Activated CD8-positive, alpha-beta T cell treated with anti-CD3 and anti-CD28 coated beads for 36 hours (primary cell): Measurements from ENCODE around the gene CLIC5. TPM values are rescaled to one million over a fixed set of nuclear protein-coding genes. Genes with fewer than 3 reads are reported as not detected.

Experiments
- ATAC-seq: fragments of 200-7000 bp; cut with Tn5 transposase; one replicate; pipeline ENCODE4 v1.10.0; 2021; ENCODE audit warnings: mild to moderate bottlenecking, moderate library complexity
- CTCF ChIA-PET: fragments of 350-600 bp; sonication (Branson Sonifier 250); formaldehyde crosslinking; loops from one replicate; lab custom pipeline; 2021; ENCODE audit warnings: antibody characterized with exemption; lab: Charles Lee
- POLR2A ChIA-PET: fragments of 350-600 bp; sonication (Branson Sonifier 250); formaldehyde crosslinking; loops from one replicate; lab custom pipeline; 2021; ENCODE audit warnings: antibody characterized with exemption; lab: Charles Lee
- DNase-seq: peaks from one replicate; pipeline ENCODE4 v3.0.0-alpha.2; 2020
- H3K27ac Mint-ChIP-seq: one replicate; pipeline ENCODE4 v1.8.0; 2021; ENCODE audit warnings: mild to moderate bottlenecking, mixed read lengths
- H3K27me3 Mint-ChIP-seq: one replicate; pipeline ENCODE4 v1.8.0; 2021; ENCODE audit warnings: mixed read lengths
- H3K36me3 Mint-ChIP-seq: one replicate; pipeline ENCODE4 v1.8.0; 2021; ENCODE audit warnings: low read depth, mixed read lengths
- H3K4me1 Mint-ChIP-seq: one replicate; pipeline ENCODE4 v1.8.0; 2021; ENCODE audit warnings: low read depth, mixed read lengths
- H3K4me3 Mint-ChIP-seq: one replicate; pipeline ENCODE4 v1.8.0; 2021; ENCODE audit warnings: mild to moderate bottlenecking, moderate library complexity, mixed read lengths
- H3K9me3 Mint-ChIP-seq: one replicate; pipeline ENCODE4 v1.8.0; 2021; ENCODE audit warnings: mixed read lengths
- intact Hi-C: fragments of 100-400 bp; cut with micrococcal nuclease; formaldehyde crosslinking; loops from one replicate; pipeline ENCODE4 v1.10.0; 2022
- total RNA-seq, 2 experiments: library from RNA; stranded (reverse); gene quantifications; one replicate each; pipeline ENCODE4 v1.2.3, GENCODE V29; 2021
- TF ChIP-seq, protein P1 (sequence below): fragments of 200-600 bp; IDR thresholded peaks from one replicate; pipeline ENCODE4 v1.8.0; 2022; ENCODE audit warnings: antibody characterized with exemption, mild to moderate bottlenecking

Gene CLIC5
- total RNA-seq, 2 experiments from 2014 or later, result 1.1 TPM

GRCh38 chr6:45838451-45838850, 177.2 kb downstream of the CLIC5 start:
- no peaks in the 10 kb centered on the region for H3K9me3 Mint-ChIP-seq
- DNase-seq (no peak), ATAC-seq (no peak)
- H3K4me1 Mint-ChIP-seq, result peaks cover 28% of the 10 kb centered on the region
- CTCF ChIA-PET, result interaction anchor here (1.6 kb wide), 1 partner anchor 92 kb away, joined by 4 read pairs; no protein-coding TSS in a partner anchor
- no peaks in the 10 kb centered on the region for H3K36me3 Mint-ChIP-seq
- TF ChIP-seq, protein P1, sequence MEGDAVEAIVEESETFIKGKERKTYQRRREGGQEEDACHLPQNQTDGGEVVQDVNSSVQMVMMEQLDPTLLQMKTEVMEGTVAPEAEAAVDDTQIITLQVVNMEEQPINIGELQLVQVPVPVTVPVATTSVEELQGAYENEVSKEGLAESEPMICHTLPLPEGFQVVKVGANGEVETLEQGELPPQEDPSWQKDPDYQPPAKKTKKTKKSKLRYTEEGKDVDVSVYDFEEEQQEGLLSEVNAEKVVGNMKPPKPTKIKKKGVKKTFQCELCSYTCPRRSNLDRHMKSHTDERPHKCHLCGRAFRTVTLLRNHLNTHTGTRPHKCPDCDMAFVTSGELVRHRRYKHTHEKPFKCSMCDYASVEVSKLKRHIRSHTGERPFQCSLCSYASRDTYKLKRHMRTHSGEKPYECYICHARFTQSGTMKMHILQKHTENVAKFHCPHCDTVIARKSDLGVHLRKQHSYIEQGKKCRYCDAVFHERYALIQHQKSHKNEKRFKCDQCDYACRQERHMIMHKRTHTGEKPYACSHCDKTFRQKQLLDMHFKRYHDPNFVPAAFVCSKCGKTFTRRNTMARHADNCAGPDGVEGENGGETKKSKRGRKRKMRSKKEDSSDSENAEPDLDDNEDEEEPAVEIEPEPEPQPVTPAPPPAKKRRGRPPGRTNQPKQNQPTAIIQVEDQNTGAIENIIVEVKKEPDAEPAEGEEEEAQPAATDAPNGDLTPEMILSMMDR, result no peak
- H3K27me3 Mint-ChIP-seq, result no peaks in the 10 kb centered on the region
- H3K27ac Mint-ChIP-seq, result no peak overlapping the region
- POLR2A ChIA-PET, result no interaction called here
- intact Hi-C loops, result no loop called here
- H3K4me3 Mint-ChIP-seq, result no peak overlapping the region

- TF ChIP-seq, protein P1, result no peak
- intact Hi-C loops, result no loop called here
- POLR2A ChIA-PET, result no interaction called here
Measured at GRCh38 chr6:45837541-45838200, 178.0 kb downstream of the CLIC5 start.

GRCh38 chr6:45836984-45837383, 178.7 kb downstream of the CLIC5 start:
- Mint-ChIP-seq H3K9me3 (no peaks in the 10 kb centered on the region), H3K36me3 (no peaks in the 10 kb centered on the region), H3K27ac (no peak overlapping the region), H3K4me1 (peaks cover 32% of the 10 kb centered on the region), H3K27me3 (no peaks in the 10 kb centered on the region), H3K4me3 (no peak overlapping the region)
- ATAC-seq, result no peak
- TF ChIP-seq, protein P1, result no peak
- ChIA-PET CTCF (no interaction called here), POLR2A (no interaction called here)
- no peak for DNase-seq
- intact Hi-C loops, result no loop called here

More at GRCh38 chr6:45837541-45838200, 178.0 kb downstream of the CLIC5 start:
- peaks cover 28% of the 10 kb centered on the region for H3K4me1 Mint-ChIP-seq
- peak; percentile 42 for ATAC-seq
- CTCF ChIA-PET, result interaction anchor here (1.6 kb wide), 1 partner anchor 93 kb away, joined by 4 read pairs; no protein-coding TSS in a partner anchor
- no peak overlapping the region for H3K27ac Mint-ChIP-seq
- no peaks in the 10 kb centered on the region for H3K27me3 Mint-ChIP-seq
- H3K36me3 Mint-ChIP-seq, result no peaks in the 10 kb centered on the region
- no peak overlapping the region for H3K4me3 Mint-ChIP-seq
- no peak for DNase-seq
- no peaks in the 10 kb centered on the region for H3K9me3 Mint-ChIP-seq

DNA sequence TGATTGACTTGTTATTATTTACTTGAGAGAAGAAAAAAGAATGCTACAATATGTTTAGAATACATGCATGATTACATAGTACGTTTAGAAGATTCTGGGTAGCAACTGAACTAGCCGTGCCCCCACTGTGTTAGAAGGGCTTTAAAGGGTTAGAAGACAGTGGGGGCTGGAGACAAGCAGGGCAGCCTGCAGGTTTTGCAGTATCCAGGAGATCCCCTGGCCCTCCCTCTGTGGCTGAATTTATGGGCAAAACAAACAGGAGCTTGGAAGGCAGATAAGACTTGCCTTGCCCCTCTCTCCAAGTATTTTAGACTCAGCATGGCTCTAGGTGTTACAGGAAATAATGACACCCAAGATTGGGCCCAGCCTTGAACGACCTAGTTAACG, 179.2 kb downstream of the CLIC5 start:
- ATAC-seq (no peak), DNase-seq (no peak)
- Mint-ChIP-seq H3K4me1 (peaks cover 37% of the 10 kb centered on the region), H3K27me3 (no peaks in the 10 kb centered on the region), H3K27ac (no peak overlapping the region), H3K4me3 (no peak overlapping the region), H3K36me3 (no peaks in the 10 kb centered on the region), H3K9me3 (no peaks in the 10 kb centered on the region)
- CTCF ChIA-PET, result no interaction called here
- POLR2A ChIA-PET, result no interaction called here
- intact Hi-C loops, result no loop called here
- TF ChIP-seq, protein P1, result no peak

DNA sequence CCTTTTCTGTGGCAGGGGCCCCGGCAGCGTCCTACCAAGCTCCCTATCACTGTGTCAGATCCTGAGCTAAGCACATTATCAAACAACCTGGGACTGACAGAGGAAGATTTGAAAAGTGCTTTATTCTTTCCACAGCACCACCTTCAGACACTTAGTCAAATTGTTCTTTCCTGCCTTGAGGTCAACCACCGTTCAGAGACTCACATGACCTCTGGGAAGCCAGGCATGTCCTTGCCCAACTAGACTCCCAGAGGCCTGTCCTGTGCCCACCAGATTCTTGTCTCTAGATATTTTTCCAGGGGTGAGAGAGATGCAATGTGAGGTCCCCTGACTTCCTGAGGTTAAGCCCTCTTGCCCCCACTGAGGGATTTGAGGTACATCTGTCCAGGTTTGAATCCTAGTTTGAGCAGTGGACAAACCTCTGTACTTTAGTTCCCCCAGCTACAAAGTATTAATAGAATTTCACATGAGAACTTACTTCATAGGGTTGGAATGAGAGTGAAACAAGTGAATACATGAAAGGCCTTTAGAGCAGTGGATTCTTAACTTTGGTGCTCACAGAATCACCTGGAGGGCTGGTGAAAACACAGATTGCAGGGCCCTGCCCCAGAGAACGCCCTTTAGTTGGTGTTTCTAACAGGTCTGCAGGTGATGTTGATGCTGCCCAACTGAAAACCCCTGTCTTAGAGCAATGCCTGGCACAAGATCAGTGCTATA, 179.8 kb downstream of the CLIC5 start:
- ATAC-seq (no peak), DNase-seq (no peak)
- POLR2A ChIA-PET, result no interaction called here
- H3K4me3 Mint-ChIP-seq, result no peak overlapping the region
- intact Hi-C loops, result no loop called here
- H3K27ac Mint-ChIP-seq, result no peak overlapping the region
- H3K9me3 Mint-ChIP-seq, result no peaks in the 10 kb centered on the region
- H3K27me3 Mint-ChIP-seq, result no peaks in the 10 kb centered on the region
- peaks cover 43% of the 10 kb centered on the region for H3K4me1 Mint-ChIP-seq
- TF ChIP-seq, protein P1, result no peak
- CTCF ChIA-PET, result interaction anchor here (1.2 kb wide), 1 partner anchor 86 kb away, joined by 3 read pairs; no protein-coding TSS in a partner anchor
- H3K36me3 Mint-ChIP-seq, result no peaks in the 10 kb centered on the region
